GM12892 (cell line): ENCODE data around the gene E2F4.

Source experiments
- DNase-seq: peaks from one replicate; pipeline ENCODE4 v3.0.0; 2011; ENCODE audit not compliant: insufficient read length
- FAIRE-seq: peaks from 2 replicates; lab custom pipeline; 2011; peaks lifted over from hg19 to GRCh38; lab: Jason Lieb, UNC
- POLR2A ChIP-seq: IDR thresholded peaks from 2 replicates; pipeline ENCODE4 v1.6.1; 2011; ENCODE audit warnings: low read depth, low read length, control low read depth
- POLR2AphosphoS5 ChIP-seq: IDR thresholded peaks from 2 replicates; pipeline ENCODE4 v1.6.1; 2011; ENCODE audit warnings: low read depth, low read length, control low read depth
- TAF1 ChIP-seq: IDR thresholded peaks from 2 replicates; pipeline ENCODE4 v1.6.1; 2011; ENCODE audit warnings: low read depth, mild to moderate bottlenecking, control low read depth, low read length, borderline replicate concordance

The E2F4 gene

DNA sequence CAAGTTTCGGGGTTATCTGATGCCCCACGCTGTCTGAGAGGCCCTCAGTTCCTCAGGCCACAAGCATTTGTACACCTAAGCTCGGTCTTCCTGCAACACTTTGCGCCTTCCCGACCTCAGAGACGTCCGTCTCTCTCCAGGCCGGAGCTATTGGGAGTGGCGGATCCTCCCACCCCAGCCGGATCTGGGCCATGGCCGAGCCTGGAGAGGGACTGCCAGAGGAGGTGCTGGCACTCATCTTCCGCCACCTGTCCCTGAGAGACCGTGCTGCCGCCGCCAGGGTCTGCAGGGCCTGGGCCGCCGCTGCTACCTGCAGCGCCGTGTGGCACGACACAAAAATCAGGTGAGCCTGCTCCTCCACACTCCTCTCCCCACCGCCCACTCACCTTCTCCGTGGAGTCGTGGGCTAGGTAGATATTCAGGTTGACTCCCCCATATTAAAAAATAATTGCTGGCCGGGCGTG, 30.3 kb upstream of the E2F4 start:
- DNase-seq (no peak), FAIRE-seq (no peak)
- TF ChIP-seq POLR2A = no peak
- no peak for TF ChIP-seq TAF1
- TF ChIP-seq POLR2AphosphoS5 = no peak

DNA sequence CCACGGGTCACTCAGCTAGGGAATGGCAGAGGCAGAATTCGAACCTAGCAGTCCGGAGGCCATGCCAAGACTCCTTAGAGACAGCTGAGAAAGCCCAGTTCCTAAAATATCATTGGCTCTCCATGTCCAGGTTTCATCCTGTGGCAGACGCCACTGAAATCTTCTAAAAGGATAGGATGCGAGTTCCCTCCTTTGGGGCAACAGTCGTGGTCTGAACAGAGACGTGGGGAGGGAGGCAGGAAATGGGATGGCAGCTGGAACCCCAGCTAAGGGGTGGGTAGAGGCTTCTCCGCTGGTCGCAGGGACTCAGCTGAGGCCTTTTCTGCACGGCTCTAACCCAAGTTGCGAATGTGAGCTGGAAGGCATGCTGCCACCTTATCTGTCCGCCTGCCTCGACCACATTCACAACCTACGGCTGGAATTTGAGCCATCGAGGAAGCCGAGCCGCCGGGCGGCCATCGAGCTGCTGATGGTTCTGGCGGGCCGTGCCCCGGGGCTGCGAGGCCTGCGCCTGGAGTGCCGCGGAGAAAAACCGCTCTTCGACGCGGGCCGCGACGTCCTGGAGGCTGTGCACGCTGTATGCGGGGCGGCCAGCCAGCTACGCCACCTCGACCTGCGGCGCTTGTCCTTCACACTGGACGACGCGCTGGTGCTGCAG, 29.3 kb upstream of the E2F4 start:
- FAIRE-seq (no peak), DNase-seq (no peak)
- no peak for TF ChIP-seq TAF1
- TF ChIP-seq POLR2A = no peak
- no peak for TF ChIP-seq POLR2AphosphoS5

DNA sequence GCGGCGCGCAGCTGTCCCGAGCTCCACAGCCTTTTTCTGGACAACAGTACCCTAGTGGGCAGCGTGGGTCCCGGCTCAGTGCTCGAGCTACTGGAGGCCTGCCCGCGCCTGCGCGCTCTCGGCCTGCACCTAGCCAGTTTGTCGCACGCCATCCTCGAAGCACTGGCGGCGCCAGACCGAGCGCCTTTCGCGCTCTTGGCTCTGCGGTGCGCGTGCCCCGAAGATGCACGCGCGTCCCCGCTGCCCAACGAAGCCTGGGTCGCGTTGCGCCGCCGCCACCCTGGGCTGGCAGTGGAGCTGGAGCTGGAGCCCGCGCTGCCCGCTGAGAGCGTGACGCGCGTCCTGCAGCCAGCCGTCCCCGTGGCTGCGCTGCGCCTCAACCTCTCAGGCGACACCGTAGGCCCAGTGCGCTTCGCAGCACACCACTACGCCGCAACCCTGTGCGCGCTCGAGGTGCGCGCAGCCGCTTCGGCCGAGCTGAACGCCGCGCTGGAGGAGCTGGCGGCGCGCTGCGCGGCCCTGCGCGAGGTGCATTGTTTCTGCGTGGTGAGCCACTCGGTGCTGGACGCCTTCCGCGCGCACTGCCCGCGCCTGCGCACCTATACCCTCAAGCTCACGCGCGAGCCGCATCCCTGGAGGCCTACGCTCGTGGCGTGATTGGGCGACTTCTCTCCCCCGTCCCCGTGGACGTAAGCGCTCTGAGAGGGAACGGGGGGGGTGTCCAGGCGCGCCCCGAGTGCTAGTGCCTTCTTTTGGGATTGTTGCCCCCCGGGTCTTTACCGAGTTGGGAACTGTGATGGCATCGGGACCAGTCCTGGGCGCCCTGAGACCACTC, 28.6 kb upstream of the E2F4 start:
- TF ChIP-seq TAF1 = no peak
- DNase-seq = no peak
- FAIRE-seq = peak; percentile 80

DNA sequence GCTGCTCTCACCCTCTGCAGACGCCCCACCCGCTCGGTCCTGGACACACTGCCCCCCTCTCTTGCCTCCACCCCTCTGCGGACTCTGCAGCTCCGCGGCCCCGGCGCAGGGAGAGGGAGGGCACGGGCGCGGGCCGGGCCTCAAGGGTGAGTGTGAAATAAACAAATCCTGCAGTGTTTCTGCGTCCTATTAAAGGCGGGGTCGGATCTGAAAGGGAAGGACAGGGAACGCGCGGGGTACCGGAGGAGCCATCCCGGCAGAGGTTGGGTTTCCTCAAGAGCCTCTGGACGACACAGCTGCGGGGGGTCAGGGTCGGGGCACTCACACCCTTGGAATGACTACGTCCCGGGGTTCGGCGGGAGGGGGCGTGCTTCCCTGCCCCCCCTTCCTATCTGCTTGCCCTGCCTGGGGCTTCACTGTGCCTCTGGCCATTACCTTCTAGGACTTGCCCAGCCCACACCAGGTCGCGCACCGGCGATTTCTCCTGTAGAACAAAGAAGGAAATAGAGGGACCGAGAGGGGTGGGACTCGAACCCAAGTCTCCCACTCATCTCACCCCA, 27.9 kb upstream of the E2F4 start:
- DNase-seq (no peak), FAIRE-seq (peak; percentile 33)
- no peak for TF ChIP-seq POLR2A
- TF ChIP-seq POLR2AphosphoS5 = no peak
- TF ChIP-seq TAF1 = no peak

DNA sequence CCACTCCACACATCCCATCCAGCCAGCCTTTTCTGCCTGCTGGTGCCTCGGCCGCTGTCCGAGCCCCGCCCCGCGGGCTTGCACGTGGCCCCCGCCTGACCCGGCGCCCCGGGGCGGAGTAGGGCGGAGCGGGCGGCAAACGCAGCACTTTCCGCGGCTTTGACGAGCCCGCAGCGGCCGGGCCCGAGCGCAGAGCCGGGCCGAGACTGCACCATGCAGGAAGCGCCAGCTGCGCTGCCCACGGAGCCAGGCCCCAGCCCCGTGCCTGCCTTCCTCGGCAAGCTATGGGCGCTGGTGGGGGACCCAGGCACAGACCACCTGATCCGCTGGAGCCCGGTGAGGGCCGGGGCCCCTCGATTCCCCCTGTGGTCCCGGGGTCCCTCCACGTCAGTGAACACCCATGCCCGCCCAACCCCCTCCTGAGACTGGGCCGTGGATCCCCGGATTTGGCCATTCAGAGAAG, 27.3 kb upstream of the E2F4 start, which contains the start of gene HSF4:
TSS of gene HSF4 (plus strand) at position 147 of the 463 bp plus-strand sequence. CDS start at position 214, 67 bp downstream.
- FAIRE-seq = peak; percentile 46
- no peak for DNase-seq
- TF ChIP-seq POLR2A = no peak
- TF ChIP-seq TAF1 = no peak
- no peak for TF ChIP-seq POLR2AphosphoS5

DNA sequence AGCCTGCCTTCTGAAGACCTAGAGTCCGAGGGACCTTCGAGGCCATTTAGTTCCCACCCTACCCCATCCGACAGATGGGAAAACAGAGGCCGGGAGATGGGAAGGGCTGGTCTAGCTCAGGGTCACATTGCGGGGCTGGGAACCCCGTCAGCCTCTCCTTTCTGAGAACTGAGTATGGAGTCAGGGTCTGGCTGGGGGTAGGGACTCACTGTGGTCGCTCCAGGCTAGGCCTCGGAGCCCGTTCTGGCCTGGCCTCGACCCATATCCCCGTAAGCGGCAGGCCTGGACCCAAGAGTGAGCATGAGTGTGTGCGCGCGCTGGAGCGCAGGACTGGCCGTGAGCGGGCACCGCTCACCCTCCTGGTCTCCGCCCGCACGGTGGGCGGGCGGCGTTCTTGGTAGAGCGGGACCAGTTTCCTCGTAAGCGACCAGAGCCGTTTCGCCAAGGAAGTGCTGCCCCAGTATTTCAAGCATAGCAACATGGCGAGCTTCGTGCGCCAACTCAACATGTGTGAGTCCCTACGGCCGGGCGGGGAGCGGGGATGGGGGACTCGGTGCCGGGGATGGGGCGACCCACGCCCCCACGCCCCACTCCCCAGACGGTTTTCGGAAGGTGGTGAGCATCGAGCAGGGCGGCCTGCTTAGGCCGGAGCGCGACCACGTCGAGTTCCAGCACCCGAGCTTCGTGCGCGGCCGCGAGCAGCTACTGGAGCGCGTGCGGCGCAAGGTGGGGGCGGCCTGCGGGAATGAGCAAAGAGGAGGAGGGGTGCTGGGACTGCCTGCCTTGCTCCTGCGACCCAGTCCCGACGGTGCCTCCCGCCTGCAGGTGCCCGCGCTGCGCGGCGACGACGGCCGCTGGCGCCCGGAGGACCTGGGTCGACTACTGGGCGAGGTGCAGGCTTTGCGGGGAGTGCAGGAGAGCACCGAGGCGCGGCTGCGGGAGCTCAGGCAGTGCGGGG, 26.6 kb upstream of the E2F4 start:
- peak; percentile 75 for FAIRE-seq

DNA sequence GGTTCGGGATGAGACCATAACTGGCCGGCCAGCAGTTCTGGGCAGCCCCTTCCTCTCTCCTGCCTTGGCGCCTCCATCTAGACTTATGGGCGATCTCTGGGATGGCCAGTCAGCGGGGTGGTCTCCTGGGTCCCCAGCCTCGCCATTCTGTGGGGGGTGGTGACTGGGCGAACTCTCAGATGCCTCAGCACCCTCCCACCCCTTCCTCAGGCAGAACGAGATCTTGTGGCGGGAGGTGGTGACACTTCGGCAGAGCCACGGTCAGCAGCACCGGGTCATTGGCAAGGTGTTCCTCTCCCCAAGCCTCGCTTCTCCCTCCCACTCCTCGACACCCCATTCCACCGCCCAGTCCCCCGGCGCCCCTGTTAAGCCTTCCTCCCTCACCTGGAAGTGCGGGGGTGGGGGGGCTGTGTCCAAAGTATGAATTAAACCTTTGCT, 25.8 kb upstream of the E2F4 start:
- TF ChIP-seq POLR2AphosphoS5 = no peak
- TF ChIP-seq TAF1 = no peak
- no peak for TF ChIP-seq POLR2A
- FAIRE-seq = no peak
- no peak for DNase-seq

More for the DNA sequence above, 26.6 kb upstream of the E2F4 start:
- DNase-seq = no peak
- no peak for TF ChIP-seq POLR2A
- no peak for TF ChIP-seq POLR2AphosphoS5
- no peak for TF ChIP-seq TAF1

DNA sequence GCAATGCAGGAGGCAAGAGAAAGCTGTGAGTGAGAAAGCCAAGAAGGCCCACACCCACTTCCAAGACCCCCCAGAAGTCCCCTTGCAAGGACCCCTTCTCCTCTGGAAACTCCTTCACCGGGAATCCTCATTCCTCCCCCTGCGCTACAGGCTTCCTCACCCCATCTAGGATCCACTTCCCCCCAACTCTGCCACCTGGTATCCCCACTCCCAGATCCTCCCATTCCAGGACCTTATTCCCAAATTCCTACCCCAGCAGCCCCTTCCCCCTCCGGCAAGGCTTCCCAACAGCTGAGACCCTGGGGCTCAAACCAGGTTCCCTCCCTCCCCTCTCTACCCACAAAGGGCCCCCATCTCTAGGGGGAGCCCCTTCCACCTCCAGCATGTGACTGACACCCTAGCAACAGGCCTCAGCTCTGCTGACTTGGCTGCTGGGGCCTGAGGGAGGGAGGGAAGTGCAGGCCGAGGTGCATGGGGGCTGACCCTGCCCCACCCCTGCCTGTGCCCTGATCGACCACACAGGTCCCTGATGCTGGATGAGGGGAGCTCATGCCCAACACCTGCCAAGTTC, 25.3 kb upstream of the E2F4 start:
- no peak for TF ChIP-seq POLR2AphosphoS5
- no peak for TF ChIP-seq POLR2A
- no peak for TF ChIP-seq TAF1
- DNase-seq = no peak
- peak; percentile 56 for FAIRE-seq

DNA sequence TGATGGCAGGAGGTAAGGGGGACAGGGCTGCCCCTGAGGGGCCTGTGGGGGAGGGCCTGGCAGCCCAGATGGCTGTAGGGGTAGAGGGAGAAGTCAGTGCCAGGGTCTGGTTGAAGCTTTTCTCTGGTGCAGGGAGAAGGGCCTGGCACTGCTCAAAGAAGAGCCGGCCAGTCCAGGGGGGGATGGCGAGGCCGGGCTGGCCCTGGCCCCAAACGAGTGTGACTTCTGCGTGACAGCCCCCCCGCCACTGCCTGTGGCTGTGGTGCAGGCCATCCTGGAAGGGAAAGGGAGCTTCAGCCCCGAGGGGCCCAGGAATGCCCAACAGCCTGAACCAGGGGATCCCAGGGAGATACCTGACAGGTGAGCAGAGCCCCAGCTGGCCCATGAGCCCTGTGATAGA, 24.4 kb upstream of the E2F4 start:
- DNase-seq (no peak), FAIRE-seq (no peak)

DNA sequence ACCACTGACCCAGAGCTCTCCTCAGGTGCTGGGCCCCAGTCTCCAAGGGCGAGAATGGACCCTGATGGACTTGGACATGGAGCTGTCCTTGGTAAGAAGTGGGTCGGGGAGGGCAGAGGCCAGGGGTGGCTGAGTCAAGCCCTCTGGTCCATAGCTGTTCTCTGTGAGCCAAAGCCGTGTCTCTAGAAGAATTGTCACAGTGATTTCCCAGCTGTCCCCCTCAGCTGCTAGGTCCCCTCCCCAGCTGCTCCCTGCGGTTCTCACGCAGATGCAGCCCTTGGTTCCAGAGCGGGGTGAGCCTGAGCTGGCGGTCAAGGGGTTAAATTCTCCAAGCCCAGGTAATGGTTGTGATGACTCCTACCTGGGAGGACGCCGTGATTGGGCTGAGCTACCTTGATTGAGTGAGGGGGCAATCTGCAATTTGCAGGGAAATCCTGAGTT, 22.9 kb upstream of the E2F4 start:
- no peak for TF ChIP-seq POLR2A
- DNase-seq (no peak), FAIRE-seq (no peak)

More for the DNA sequence above, 24.4 kb upstream of the E2F4 start:
- TF ChIP-seq POLR2AphosphoS5 (no peak), POLR2A (no peak), TAF1 (no peak)

DNA sequence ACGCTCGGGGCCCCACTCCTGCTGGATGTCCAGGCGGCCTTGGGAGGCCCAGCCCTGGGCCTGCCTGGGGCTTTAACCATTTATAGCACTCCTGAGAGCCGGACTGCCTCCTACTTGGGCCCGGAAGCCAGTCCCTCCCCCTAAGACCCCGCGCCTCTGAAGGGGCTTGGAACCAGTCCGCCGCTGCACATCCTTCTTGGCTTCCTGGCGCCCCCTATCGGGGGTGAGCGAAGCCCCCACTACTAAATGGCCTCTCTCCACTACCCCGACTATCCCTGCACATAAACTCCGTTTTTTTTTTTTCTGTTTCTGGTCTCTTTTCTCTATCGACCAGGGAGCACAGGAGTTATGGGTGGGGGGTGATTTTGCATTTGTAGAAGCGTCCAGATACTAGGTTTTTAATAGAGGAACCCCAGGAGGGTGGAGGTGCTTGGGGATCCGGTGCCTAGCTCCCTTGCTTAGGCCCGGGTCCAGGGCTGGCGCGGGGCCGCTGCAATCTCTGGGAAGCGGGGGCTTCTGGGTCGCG, 22.2 kb upstream of the E2F4 start:
- TF ChIP-seq TAF1 (no peak), POLR2A (no peak), POLR2AphosphoS5 (no peak)
- FAIRE-seq (no peak), DNase-seq (no peak)
